PFSK-1 (cell line): ENCODE measurements around the gene DYNC1LI2.

Experiments
- FOXP2 ChIP-seq: optimal IDR thresholded peaks from 2 replicates; pipeline ENCODE3; 2011; ENCODE audit warnings: borderline replicate concordance, control low read depth, inconsistent platforms; ENCODE audit not compliant: insufficient read depth; ENCODE audit errors: extremely low read length, extremely low read depth
- POLR2AphosphoS5 ChIP-seq: IDR thresholded peaks from 2 replicates; pipeline ENCODE4 v1.6.1; 2012; ENCODE audit warnings: low read depth, mild to moderate bottlenecking, control low read depth, low read length, moderate library complexity
- REST ChIP-seq, 2 experiments: IDR thresholded peaks; 2 replicates each; pipeline versions ENCODE4 v1.6.1 to v1.8.0; 2011 to 2012; ENCODE audit warnings: low read depth in 2 of 2, low read length in 2 of 2, control low read depth in 1 of 2, inconsistent platforms in 1 of 2, mild to moderate bottlenecking in 1 of 2, moderate library complexity in 1 of 2; ENCODE audit not compliant: insufficient read depth in 1 of 2
- SIN3A ChIP-seq: IDR thresholded peaks from 2 replicates; pipeline ENCODE4 v1.6.1; 2012; ENCODE audit warnings: mild to moderate bottlenecking, low read length, moderate library complexity, borderline replicate concordance; ENCODE audit not compliant: insufficient read depth
- TAF1 ChIP-seq: IDR thresholded peaks from 2 replicates; pipeline ENCODE4 v1.6.1; 2012; ENCODE audit warnings: low read length, control low read depth, borderline replicate concordance; ENCODE audit not compliant: insufficient read depth

DYNC1LI2 gene

GRCh38 chr16:66692341-66692740 lies 59.1 kb downstream of the DYNC1LI2 start:
- TF ChIP-seq TAF1: no peak
- TF ChIP-seq SIN3A: no peak
- no peak for TF ChIP-seq FOXP2
- TF ChIP-seq POLR2AphosphoS5: no peak
- TF ChIP-seq REST (IDR thresholded peaks at IDR 0.05; ENCODE audit: insufficient read depth in 1 of 2, low read depth in 2 of 2, low read length in 2 of 2): no peak

GRCh38 chr16:66691234-66691633 lies 60.2 kb downstream of the DYNC1LI2 start:
- TF ChIP-seq TAF1: no peak

- TF ChIP-seq TAF1 (no peak), POLR2AphosphoS5 (no peak), SIN3A (no peak), FOXP2 (no peak), REST (IDR thresholded peaks at IDR 0.05; ENCODE audit: insufficient read depth in 1 of 2, low read depth in 2 of 2, low read length in 2 of 2) (no peak)
Measured at GRCh38 chr16:66690106-66690847, 61.1 kb downstream of the DYNC1LI2 start.

- TF ChIP-seq SIN3A (no peak), REST (IDR thresholded peaks at IDR 0.05; ENCODE audit: insufficient read depth in 1 of 2, low read depth in 2 of 2, low read length in 2 of 2) (no peak), TAF1 (no peak)
Measured at GRCh38 chr16:66689282-66689681, 62.1 kb downstream of the DYNC1LI2 start.

GRCh38 chr16:66687906-66688625 lies 63.3 kb downstream of the DYNC1LI2 start:
- TF ChIP-seq FOXP2 (no peak), POLR2AphosphoS5 (no peak), SIN3A (no peak), TAF1 (no peak), REST (IDR thresholded peaks at IDR 0.05; ENCODE audit: insufficient read depth in 1 of 2, low read depth in 2 of 2, low read length in 2 of 2) (no peak)
